Tibial artery (tissue), 4 donors: ENCODE results near the gene EIF3I.

Experiments
- DNase-seq, 2 donors: peaks; one replicate each; pipeline ENCODE4 v3.0.0-alpha.2; 2019
- H3K27ac ChIP-seq, 2 donors: fragments of 200-600 bp; sonication (generic) in 1 of 2; 1 replicate in 1 of 2; 2 replicates in 1 of 2; pipeline ENCODE4 v1.5.1; 2018 to 2019; ENCODE audit warnings: mild to moderate bottlenecking in 1 of 2
- H3K27me3 ChIP-seq, 2 donors: fragments of 200-600 bp; sonication (generic) in 1 of 2; one replicate each; pipeline versions ENCODE4 v1.5.1 to v1.6.0; 2016 to 2019
- H3K36me3 ChIP-seq, 3 donors: fragments of 200-600 bp; sonication (generic) in 2 of 3; one replicate each; pipeline ENCODE4 v1.5.1; 2016 to 2019; ENCODE audit warnings: mild to moderate bottlenecking in 2 of 3
- H3K4me1 ChIP-seq, 4 donors: fragments of 200-600 bp; sonication (generic) in 2 of 4; 1 replicate in 3 of 4; 2 replicates in 1 of 4; pipeline ENCODE4 v1.5.1; 2016 to 2019
- H3K4me3 ChIP-seq, 2 donors: fragments of 200-600 bp; sonication (generic) in 1 of 2; 1 replicate in 1 of 2; 2 replicates in 1 of 2; pipeline ENCODE4 v1.5.1; 2018 to 2019; ENCODE audit warnings: mild to moderate bottlenecking in 2 of 2
- H3K9me3 ChIP-seq, 3 donors: fragments of 200-600 bp; sonication (generic) in 1 of 3; one replicate each; pipeline ENCODE4 v1.5.1; 2016 to 2019
- CTCF ChIP-seq, 2 experiments: fragments of 200-600 bp in 1 of 2; fragments of 450-650 bp in 1 of 2; IDR thresholded peaks; one replicate each; pipeline ENCODE4 v1.5.1; 2017 to 2019; ENCODE audit warnings: antibody characterized with exemption in 2 of 2, mild to moderate bottlenecking in 1 of 2, moderate library complexity in 1 of 2
- intact Hi-C: fragments of 100-400 bp; cut with DNase I; formaldehyde crosslinking; loops from one replicate; pipeline ENCODE4 v1.15.0; 2023; ENCODE audit warnings: low total_unique reads

The EIF3I gene

GRCh38 chr1:32219022-32219421 is 3.2 kb upstream of the EIF3I start:
- TF ChIP-seq CTCF (IDR thresholded peaks at IDR 0.05): no peak
- H3K36me3 ChIP-seq: peaks cover 33 to 62% (median 35%) of the 10 kb centered on the region in 3 donors
- no peaks in the 10 kb centered on the region for H3K9me3 ChIP-seq
- H3K27ac ChIP-seq: no peak overlapping the region
- no peak for DNase-seq
- no peaks in the 10 kb centered on the region for H3K27me3 ChIP-seq
- intact Hi-C loops: no loop called here
- no peak overlapping the region for H3K4me3 ChIP-seq
- peaks cover 0 to 35% (median 27%) of the 10 kb centered on the region in 4 donors for H3K4me1 ChIP-seq

GRCh38 chr1:32220746-32221580 is 1.2 kb upstream of the EIF3I start:
- Histone ChIP-seq H3K27me3 (no peaks in the 10 kb centered on the region), H3K4me3 (peak overlapping the region; percentile 65 to 86), H3K9me3 (no peaks in the 10 kb centered on the region), H3K36me3 (peaks cover 30 to 62% (median 39%) of the 10 kb centered on the region in 3 donors), H3K27ac (peak overlapping the region; percentile 90 to 92), H3K4me1 (peaks cover 0 to 35% (median 28%) of the 10 kb centered on the region in 4 donors)
- intact Hi-C loops: loop anchor here (5.0 kb wide), 1 partner anchor 71 kb away; the partner anchor contains the start of gene HDAC1
- TF ChIP-seq CTCF (IDR thresholded peaks at IDR 0.05): no peak
- no peak for DNase-seq

- Histone ChIP-seq H3K4me1 (peaks cover 0 to 34% (median 28%) of the 10 kb centered on the region in 4 donors), H3K4me3 (peak overlapping the region; percentile 65 to 86), H3K9me3 (no peaks in the 10 kb centered on the region), H3K27ac (peak overlapping the region; percentile 90 to 92), H3K36me3 (peaks cover 30 to 62% (median 39%) of the 10 kb centered on the region in 3 donors), H3K27me3 (no peaks in the 10 kb centered on the region)
- no peak for DNase-seq
- no peak for TF ChIP-seq CTCF (IDR thresholded peaks at IDR 0.05)
- intact Hi-C loops: loop anchor here (5.0 kb wide), 1 partner anchor 71 kb away; the partner anchor contains the start of gene HDAC1
These were observed 627 bp upstream of the EIF3I start for GRCh38 chr1:32221581-32221979.

GRCh38 chr1:32223683-32224082 is 1.5 kb downstream of the EIF3I start:
- Histone ChIP-seq H3K27ac (peak overlapping the region in 1 of 2 donors; percentile 92), H3K4me3 (peak overlapping the region; percentile 65 to 86), H3K36me3 (peaks cover 32 to 62% (median 49%) of the 10 kb centered on the region in 3 donors), H3K9me3 (no peaks in the 10 kb centered on the region), H3K4me1 (peaks cover 0 to 34% (median 28%) of the 10 kb centered on the region in 4 donors), H3K27me3 (no peaks in the 10 kb centered on the region)
- no peak for DNase-seq
- intact Hi-C loops: loop anchor here (5.0 kb wide), 1 partner anchor 69 kb away; the partner anchor contains the start of gene HDAC1
- no peak for TF ChIP-seq CTCF (IDR thresholded peaks at IDR 0.05)

GRCh38 chr1:32224285-32224684 is 2.1 kb downstream of the EIF3I start:
- H3K4me3 ChIP-seq: no peak overlapping the region
- TF ChIP-seq CTCF (IDR thresholded peaks at IDR 0.05): no peak

More at GRCh38 chr1:32224285-32224684, 2.1 kb downstream of the EIF3I start:
- Histone ChIP-seq H3K9me3 (no peaks in the 10 kb centered on the region), H3K4me1 (peaks cover 0 to 34% (median 28%) of the 10 kb centered on the region in 4 donors), H3K36me3 (peaks cover 38 to 62% (median 55%) of the 10 kb centered on the region in 3 donors), H3K27ac (no peak overlapping the region), H3K27me3 (no peaks in the 10 kb centered on the region)
- no peak for DNase-seq
- intact Hi-C loops: loop anchor here (5.0 kb wide), 1 partner anchor 68 kb away; the partner anchor contains the start of gene HDAC1
